ENCODE results near the gene BCAS3.

The BCAS3 gene

GRCh38 chr17:60677308-60678117 is at the start of gene BCAS3:
Gene BCAS3, plus strand, starts transcription at chr17:60677851.
- DNase-seq (ENCODE audit: low read depth), result peak; percentile 99
- H3K4me3 ChIP-seq (replicated peaks; ENCODE audit: low read depth, low read length), result peak within 1 kb of the TSS; percentile 91
- TF ChIP-seq CTCF (IDR thresholded peaks at IDR 0.05; ENCODE audit: low read length, missing control alignments), result no peak

GRCh38 chr17:60628252-60628889 is 49.3 kb upstream of the BCAS3 start:
- no peak for TF ChIP-seq CTCF (IDR thresholded peaks at IDR 0.05; ENCODE audit: low read length, missing control alignments)
- DNase-seq (ENCODE audit: low read depth), result no peak
- no peak overlapping the region for H3K4me3 ChIP-seq (replicated peaks; ENCODE audit: low read depth, low read length)

GRCh38 chr17:60629120-60629519 is 48.5 kb upstream of the BCAS3 start:
- no peak for DNase-seq (ENCODE audit: low read depth)
- H3K4me3 ChIP-seq (replicated peaks; ENCODE audit: low read depth, low read length), result no peak overlapping the region

GRCh38 chr17:60630352-60630751 is 47.3 kb upstream of the BCAS3 start:
- DNase-seq (ENCODE audit: low read depth), result peak; percentile 61
- no peak overlapping the region for H3K4me3 ChIP-seq (replicated peaks; ENCODE audit: low read depth, low read length)
- TF ChIP-seq CTCF (IDR thresholded peaks at IDR 0.05; ENCODE audit: low read length, missing control alignments), result no peak

More at GRCh38 chr17:60629120-60629519, 48.5 kb upstream of the BCAS3 start:
- TF ChIP-seq CTCF (IDR thresholded peaks at IDR 0.05; ENCODE audit: low read length, missing control alignments), result no peak

- no peak for TF ChIP-seq CTCF (IDR thresholded peaks at IDR 0.05; ENCODE audit: low read length, missing control alignments)
- DNase-seq (ENCODE audit: low read depth), result no peak
- no peak overlapping the region for H3K4me3 ChIP-seq (replicated peaks; ENCODE audit: low read depth, low read length)
Observed at GRCh38 chr17:60631119-60631518, 46.5 kb upstream of the BCAS3 start.

- DNase-seq (ENCODE audit: low read depth), result no peak
- TF ChIP-seq CTCF (IDR thresholded peaks at IDR 0.05; ENCODE audit: low read length, missing control alignments), result no peak
- no peak overlapping the region for H3K4me3 ChIP-seq (replicated peaks; ENCODE audit: low read depth, low read length)
Observed at GRCh38 chr17:60637683-60638082, 40.0 kb upstream of the BCAS3 start.
